HG02610 (cell line): ENCODE measurements around the gene MRFAP1L1.
"Not testable (repeated sequence)": the region's sequence is repeated elsewhere in the genome, so short reads cannot be mapped to it uniquely, and the experiment has no call there.

Source experiments
- ATAC-seq: cut with Tn5 transposase; IDR thresholded peaks from one replicate; pipeline ENCODE4 v1.9.1; 2021; ENCODE audit warnings: mild to moderate bottlenecking, moderate library complexity; ENCODE audit not compliant: unreplicated experiment

The MRFAP1L1 gene

GRCh38 chr4:6734165-6734786 lies 24.6 kb upstream of the MRFAP1L1 start:
- no peak for ATAC-seq

GRCh38 chr4:6733358-6734164 lies 23.9 kb upstream of the MRFAP1L1 start:
- ATAC-seq = no peak

GRCh38 chr4:6732441-6733357 lies 23.0 kb upstream of the MRFAP1L1 start:
- ATAC-seq = no peak

GRCh38 chr4:6731780-6732179 lies 22.1 kb upstream of the MRFAP1L1 start:
- no peak for ATAC-seq

- ATAC-seq = no peak
Measured at GRCh38 chr4:6731318-6731675, 21.6 kb upstream of the MRFAP1L1 start.

- ATAC-seq = no peak
Measured at GRCh38 chr4:6730603-6731317, 21.1 kb upstream of the MRFAP1L1 start.

GRCh38 chr4:6728320-6729029 lies 18.8 kb upstream of the MRFAP1L1 start:
- ATAC-seq = no peak

GRCh38 chr4:6727943-6728250 lies 18.2 kb upstream of the MRFAP1L1 start:
- ATAC-seq = no peak

DNA sequence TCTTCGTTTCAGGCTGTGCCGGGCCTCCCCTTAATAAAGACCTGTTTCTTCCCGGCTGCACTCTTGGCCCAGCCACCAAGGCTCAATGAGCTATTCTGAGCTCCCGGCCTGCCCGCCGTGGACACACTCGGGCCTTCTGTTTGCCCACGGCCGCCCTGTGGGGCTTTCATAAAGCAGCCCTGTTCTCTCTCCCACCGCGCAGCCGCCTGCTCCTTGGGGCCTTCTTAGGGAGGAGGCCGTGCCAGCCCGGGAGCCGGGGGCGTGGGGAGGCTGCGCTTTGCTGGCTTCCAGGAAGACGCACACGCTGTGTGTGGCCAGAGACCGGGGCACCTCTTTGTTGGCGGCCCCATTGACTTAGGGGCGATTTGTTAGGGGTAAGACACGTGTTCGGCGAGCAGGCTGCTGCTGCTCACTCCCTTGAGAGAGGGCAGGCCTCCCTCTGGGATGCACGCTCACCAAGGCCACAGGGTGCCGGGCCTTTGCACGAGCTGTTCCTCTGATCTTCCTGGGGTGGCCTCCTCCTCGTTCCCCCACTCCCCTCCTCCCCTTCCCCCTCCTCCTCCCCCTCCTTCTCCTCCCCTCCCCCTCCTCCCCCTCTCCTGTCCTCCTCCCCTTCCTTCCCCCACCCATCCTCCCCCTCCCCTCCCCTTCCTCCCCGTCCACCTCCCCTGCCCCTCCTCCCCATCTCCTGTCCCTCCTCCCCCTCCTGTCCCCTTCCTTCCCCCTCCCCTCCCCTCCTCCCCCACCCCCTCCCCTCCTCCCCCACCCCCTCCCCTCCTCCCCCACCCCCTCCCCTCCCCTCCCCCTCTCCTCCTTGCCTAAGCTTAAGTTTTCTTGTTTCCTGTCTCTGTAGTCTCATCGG lies 17.6 kb upstream of the MRFAP1L1 start:
- ATAC-seq = no peak

- not testable (repeated sequence) for ATAC-seq
Measured at GRCh38 chr4:6725427-6725961, 15.8 kb upstream of the MRFAP1L1 start.

DNA sequence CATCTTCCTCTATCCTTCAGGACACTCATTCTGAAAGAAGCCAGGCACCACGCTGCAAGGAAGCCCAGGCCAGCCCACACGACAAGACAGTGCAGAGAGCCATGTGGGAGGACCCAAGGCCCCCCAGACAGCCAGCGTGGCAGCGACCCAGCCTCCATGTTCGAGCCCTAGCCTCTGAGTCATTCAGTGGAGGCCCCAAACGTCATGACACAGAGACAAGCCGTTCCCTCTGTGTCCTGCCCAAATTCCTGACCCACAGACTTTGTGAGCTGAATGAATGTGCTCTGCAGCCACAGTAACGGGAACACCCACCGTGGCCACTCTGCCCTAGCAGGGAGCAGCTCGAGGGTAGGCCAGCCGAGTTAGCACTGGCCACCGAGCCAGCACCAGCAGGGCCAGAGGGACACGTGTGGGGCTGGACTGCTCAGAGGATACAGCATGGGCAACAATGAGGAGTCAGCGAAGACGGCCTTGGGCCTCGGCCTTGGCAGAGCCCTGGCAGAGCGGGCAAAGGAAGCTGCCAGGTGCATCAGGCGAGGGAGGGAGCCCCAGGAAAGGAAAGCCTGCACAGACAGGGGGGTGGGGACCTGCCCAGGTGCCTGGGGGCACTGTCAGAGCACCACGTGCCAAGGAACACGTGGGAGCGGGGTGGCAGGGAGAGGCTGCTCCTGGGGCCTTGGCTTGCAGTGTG lies 14.9 kb upstream of the MRFAP1L1 start:
- no peak for ATAC-seq

- ATAC-seq = no peak
Measured at GRCh38 chr4:6723851-6724250, 14.2 kb upstream of the MRFAP1L1 start.

- no peak for ATAC-seq
Measured at GRCh38 chr4:6722891-6723290, 13.2 kb upstream of the MRFAP1L1 start.

DNA sequence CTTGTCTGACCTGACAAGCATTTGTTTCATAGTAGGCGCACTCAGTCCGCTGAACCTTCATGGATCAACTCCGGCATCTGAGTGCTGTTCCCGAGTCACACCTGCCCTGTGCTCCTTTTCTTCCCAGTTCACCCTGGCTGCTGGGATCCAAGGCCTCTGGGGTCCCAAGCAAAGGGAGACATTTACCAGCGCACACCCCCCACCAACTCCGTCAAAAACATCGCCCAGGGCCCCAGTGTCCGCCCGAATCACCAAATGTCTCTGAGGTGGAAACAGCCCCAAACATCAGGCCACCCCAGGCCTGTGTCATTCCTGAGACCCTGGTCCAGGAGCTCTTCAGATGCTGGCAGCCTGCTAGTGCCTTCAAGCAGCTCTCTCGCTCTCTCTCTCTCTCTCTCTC lies 11.5 kb upstream of the MRFAP1L1 start:
- no peak for ATAC-seq

GRCh38 chr4:6720202-6720699 lies 10.6 kb upstream of the MRFAP1L1 start:
- no peak for ATAC-seq

- ATAC-seq = no peak
Measured at GRCh38 chr4:6719611-6720179, 10.0 kb upstream of the MRFAP1L1 start.

DNA sequence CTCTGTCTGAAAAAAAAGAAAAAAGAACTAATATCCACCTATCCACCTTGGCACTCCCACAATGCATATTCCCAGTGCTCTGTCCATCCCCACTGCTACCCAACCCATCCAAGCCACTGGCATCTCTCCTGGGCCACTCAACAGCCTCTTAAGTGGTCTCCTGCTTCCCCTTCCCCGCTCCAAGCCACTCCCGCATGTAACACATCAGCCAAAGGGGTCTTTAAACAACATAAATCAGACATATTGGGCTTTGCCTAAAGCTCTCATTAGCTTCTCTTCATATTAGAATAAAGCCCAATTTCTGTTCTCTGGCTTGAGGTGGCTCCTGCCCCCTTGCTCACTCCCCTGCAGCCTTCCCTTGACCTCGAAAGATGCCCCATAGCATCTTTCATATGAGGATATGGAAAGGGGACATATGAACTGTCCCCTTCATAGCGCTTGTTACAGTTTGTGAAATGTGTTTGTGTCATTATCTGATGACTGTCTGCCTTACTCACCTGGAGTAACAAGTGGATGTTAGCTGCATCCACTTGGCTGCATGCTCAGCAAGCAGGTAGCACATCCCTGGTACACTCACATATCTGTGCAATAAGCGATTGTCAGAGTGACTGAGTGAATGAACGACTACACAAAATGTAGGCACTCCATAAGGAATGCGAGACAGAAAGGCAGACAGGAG lies 9.4 kb upstream of the MRFAP1L1 start:
- ATAC-seq = no peak
